Ishikawa (cell line): ENCODE measurements around the gene ADAMTS5.

Experiments
- CREB1 ChIP-seq: IDR thresholded peaks from 2 replicates; pipeline ENCODE4 v1.6.1; 2012; ENCODE audit warnings: low read depth
- EP300 ChIP-seq: IDR thresholded peaks from 2 replicates; pipeline ENCODE4 v1.6.1; 2012; ENCODE audit warnings: borderline replicate concordance
- RAD21 ChIP-seq: IDR thresholded peaks from 2 replicates; pipeline ENCODE4 v1.6.1; 2012; ENCODE audit warnings: low read depth
- TAF1 ChIP-seq: IDR thresholded peaks from 2 replicates; pipeline ENCODE4 v1.6.1; 2012; ENCODE audit warnings: low read depth, mild to moderate bottlenecking
- TCF12 ChIP-seq: IDR thresholded peaks from 2 replicates; pipeline ENCODE4 v1.6.1; 2012; ENCODE audit warnings: low read depth
- YY1 ChIP-seq: IDR thresholded peaks from 2 replicates; pipeline ENCODE4 v1.6.1; 2012; ENCODE audit warnings: low read depth
- ZBTB7A ChIP-seq: IDR thresholded peaks from 2 replicates; pipeline ENCODE4 v1.6.1; 2012; ENCODE audit warnings: low read depth
- TF ChIP-seq, protein P1 (sequence below): IDR thresholded peaks from 2 replicates; pipeline ENCODE4 v1.6.1; 2012

DNA sequence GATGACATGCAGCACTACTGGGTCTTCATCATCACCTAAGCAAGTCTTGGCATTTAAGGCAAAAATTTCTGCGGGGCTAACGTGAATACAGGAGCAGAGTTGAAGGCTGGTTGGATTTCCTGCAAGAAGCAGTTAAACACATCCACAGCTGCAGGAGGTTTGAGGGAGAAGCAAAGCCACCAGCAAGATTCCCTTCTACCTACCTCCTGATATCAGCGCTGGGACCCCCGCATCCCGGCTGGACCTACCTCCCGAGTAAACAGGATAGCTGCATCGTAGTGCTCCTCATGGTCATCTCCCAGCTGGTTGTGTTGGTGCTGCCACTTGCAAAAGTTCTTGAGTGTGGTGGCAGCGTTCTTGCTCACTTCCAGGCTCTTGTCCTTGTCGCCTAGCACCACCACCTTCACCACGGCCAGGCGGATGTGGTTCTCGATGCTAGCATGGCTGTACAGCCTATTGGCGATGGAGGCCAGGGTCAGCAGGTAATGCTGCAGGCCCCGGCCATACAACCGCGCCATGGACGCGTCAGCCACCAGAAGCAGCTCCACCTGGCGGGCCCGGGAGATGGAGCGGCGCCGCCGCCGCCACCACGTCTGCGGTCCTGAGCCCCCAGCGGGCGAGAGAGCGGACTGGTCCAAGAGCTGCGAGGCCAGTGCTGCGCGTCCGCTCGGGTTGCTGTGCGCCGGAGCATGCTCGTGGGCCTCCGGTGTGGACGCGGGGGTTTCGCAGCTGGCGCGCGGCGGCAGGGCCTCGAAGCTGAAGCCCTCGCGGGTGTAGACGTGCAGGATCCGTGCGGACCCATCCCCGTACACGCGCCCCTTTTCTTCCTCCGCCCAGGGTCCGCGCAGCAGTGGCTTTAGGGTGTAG lies 1.6 kb downstream of the ADAMTS5 start:
- no peak for TF ChIP-seq TCF12
- TF ChIP-seq EP300, result no peak
- TF ChIP-seq YY1, result no peak
- TF ChIP-seq TAF1, result no peak
- TF ChIP-seq, protein P1, sequence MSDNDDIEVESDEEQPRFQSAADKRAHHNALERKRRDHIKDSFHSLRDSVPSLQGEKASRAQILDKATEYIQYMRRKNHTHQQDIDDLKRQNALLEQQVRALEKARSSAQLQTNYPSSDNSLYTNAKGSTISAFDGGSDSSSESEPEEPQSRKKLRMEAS, result no peak
- TF ChIP-seq ZBTB7A, result no peak
- TF ChIP-seq CREB1, result no peak
- no peak for TF ChIP-seq RAD21
